GM19239 (cell line): ENCODE data around the gene HDGFL2.

Source experiments
- DNase-seq: peaks from one replicate; pipeline ENCODE4 v3.0.0; 2011; ENCODE audit warnings: low spot score; ENCODE audit not compliant: insufficient read length
- FAIRE-seq: peaks from 2 replicates; lab custom pipeline; 2011; peaks lifted over from hg19 to GRCh38; lab: Jason Lieb, UNC

Gene HDGFL2

GRCh38 chr19:4444765-4445741 is 27.0 kb upstream of the HDGFL2 start:
- DNase-seq, result no peak
- no peak for FAIRE-seq

- DNase-seq (no peak), FAIRE-seq (no peak)
Measured at GRCh38 chr19:4445963-4446703, 26.0 kb upstream of the HDGFL2 start.

GRCh38 chr19:4446704-4447200 is 25.3 kb upstream of the HDGFL2 start:
- FAIRE-seq, result no peak
- DNase-seq, result no peak

- no peak for FAIRE-seq
- DNase-seq, result no peak
Measured at GRCh38 chr19:4447327-4448146, 24.6 kb upstream of the HDGFL2 start.

DNA sequence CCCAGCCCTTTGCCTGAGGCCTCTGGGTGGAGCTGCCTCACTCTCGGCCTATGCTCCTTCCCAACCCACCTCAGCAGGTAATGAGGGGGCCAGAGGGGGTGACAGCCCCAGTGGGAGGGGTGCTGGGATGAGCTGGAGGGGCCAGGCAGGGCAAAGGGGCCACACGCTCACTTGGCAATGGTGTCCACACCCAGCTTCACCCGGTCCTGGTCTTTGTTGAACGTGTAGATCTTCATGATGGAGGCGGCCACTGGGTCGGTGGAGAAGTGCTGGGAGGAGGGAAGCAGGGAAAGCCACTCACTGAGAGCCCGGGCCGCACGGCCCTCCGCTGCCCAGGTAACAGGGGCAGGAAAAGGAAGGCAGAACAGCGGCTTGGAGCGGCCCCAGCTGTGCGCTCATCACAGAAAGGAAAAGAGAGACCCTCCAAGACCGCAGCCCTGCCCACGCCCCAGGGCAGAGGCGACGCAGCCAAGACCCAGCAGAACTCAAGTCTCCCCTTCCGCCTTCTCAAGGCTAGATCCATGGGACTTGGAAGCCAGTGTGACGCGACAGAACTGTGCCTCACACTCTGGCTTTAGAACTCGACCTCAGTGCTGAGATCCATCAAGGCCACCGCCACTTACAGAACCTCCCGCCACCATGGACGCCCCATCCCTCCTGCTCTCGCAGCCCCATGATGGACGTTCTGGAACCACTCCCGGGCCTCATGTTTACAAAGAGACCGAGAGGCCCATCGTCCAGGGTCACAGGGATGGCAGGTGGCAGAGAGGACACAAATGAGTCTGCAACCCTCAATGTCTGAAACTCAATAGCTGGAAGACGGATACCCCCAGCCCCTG is 23.7 kb upstream of the HDGFL2 start:
- FAIRE-seq (no peak), DNase-seq (no peak)

DNA sequence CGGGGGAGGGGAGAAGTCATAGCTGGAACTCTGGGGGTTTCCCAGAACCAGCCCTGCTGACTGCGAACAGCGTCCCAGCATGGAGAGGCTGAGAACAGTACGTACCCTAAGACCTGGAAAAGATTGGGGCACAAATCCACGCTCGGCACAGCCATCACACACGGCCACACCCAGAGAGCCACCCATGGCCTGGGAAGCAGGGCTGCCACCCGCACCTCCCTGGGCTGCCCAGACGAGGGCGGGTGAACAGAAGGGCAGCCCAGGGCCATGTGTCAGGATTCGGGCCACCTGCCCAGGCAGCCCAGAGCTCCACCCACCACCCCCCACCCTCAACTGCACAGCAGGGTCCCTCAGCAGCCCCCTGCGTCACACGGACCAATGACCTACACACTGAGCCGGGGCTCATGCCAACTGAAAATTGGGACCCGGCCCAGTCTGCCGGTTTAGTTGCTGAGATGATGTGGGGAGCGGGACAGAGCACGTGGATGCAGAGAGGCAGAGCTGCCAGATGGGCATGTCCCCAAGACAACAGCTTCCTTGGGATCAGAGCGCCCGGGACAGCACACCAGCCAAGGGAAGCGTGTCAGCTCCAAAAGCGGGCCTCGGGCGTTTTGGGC is 23.0 kb upstream of the HDGFL2 start:
- DNase-seq, result no peak
- no peak for FAIRE-seq

DNA sequence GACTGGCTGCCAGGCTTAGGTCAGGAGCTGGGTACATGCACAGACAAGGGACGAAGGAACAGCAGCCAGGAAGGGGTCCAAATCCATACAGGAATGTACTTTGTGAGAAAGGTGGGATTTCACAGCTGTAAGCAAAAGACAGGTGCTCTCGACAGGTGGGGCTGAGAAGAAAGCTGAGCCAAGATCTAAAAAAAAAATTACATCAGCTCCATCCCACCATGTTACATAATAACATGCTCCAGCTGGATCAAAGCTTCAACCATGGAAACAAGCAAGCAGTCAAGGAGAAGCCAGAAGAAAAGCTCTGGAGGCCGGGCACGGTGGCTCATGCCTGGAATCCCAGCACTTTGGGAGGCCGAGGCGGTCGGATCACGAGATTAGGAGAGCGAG is 22.5 kb upstream of the HDGFL2 start:
- DNase-seq, result no peak
- FAIRE-seq, result no peak

GRCh38 chr19:4452230-4452990 is 19.7 kb upstream of the HDGFL2 start:
- FAIRE-seq (no peak), DNase-seq (no peak)

DNA sequence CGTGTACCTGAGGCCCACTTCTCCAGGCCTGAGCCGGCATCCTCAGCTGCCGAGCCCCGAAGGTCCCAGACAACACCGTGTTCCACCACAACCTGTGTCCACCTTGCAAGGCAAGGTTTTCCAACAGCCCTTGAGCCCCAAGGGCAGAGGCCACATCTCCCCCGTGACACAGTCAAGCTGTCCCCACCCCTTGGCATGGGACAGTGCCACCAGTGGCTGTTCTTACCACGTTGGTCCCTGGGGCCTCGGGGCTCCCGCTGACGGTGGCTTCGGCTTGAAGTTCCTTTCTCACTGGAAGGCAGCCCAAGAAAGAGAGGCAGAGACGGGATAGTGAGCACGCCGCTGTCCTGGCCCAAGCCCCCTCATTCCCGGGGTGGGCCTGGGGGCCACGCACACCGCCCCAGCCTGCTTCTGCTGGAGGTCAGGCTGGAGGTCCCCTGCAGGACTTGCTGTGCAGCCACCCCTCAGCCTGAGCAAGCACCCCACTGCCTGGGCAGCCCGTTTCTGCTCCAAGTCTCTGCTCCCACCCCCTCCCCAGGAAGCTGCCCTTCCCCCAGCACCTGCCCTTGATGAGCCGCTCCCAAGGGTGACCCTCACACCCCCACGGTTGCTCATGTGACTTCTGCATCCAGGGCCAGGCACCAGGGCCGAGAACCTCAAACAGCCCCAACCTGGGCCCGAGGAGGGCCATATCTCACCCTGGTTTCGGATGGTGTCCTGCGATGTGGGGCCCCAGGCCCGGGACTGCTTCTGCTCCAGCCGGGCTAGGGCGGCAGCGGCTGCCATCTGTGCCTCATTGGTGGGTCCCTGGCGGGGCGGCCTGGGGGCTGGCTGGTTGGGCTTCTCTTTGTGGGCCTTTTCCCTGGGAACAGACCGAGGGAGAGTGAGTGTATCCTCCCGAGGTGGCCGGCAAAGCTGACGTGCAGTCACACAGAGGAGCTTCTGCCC is 18.6 kb upstream of the HDGFL2 start:
- no peak for FAIRE-seq
- no peak for DNase-seq

DNA sequence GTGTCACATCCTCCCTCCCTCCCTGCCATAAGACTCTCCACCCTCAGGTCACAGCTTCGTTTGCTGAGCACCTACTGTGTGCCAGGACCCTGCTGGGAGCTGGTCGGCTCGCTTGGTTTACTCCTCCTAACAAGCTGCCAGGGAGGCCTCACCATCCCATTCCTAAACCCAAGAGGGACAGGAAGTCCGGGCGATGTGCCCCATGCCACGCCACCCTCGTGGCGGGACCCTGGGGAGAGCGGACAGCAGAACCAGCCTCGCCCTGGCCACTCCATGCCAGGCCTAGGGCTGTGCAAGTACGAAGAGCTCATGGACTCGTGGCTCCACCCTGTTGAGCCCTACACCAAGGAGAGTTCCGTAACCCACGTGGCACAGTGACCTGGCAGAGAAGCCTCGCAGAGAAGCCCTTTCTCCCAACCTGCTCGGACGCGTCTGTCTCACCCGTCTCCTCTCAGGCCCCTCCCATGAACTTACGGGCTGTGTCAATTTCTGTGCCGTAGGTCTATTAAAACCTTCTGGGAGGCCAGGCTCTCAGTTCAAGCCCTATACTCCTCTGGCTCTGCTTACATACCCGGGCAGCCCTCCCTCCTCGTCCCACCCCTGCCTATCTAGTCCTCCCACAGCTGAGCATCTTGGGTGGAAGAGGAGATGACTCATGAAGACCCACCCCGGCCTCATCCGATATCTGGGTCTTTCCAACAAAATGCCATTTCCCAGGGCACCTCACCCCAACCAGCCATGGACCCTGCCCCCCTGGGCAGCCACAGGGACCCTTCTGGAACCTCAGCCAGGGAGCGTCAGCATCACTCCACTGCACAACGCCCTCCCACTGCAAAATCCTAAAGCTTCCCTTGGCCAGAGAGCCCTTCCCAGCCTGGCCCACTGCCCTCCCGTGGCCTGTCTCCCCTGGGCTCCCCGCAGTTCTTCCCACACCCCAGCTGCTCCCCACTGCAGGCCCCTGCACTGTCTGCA is 17.1 kb upstream of the HDGFL2 start:
- no peak for DNase-seq
- no peak for FAIRE-seq

- FAIRE-seq, result no peak
- DNase-seq, result no peak
Measured at GRCh38 chr19:4455719-4456475, 16.2 kb upstream of the HDGFL2 start.

DNA sequence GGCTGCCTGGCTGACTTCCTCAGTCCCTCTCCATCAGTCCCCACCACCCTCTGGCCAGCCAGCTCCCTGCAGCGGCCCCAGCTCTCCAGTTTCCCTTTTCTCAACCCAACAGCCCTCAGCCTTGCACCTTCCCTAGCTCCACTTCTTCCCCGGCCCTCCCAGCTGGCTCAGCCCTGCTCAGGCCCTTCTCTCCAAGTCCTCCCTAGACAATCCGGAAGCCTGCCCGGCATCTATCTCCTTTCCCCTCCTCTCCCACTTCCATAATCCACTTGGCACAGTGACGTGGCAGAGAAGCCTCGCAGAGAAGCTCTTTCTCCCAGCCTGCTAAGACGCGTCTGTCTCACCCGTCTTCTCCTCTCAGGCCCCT is 15.6 kb upstream of the HDGFL2 start:
- DNase-seq (no peak), FAIRE-seq (no peak)

GRCh38 chr19:4456843-4457653 is 15.0 kb upstream of the HDGFL2 start:
- FAIRE-seq (no peak), DNase-seq (peak; percentile 57)

GRCh38 chr19:4457654-4458395 is 14.3 kb upstream of the HDGFL2 start, which contains the start of gene UBXN6:
TSS of gene UBXN6 (minus strand) at chr19:4457794. CDS start at chr19:4457697, 97 bp downstream.
- DNase-seq (peak; percentile 97), FAIRE-seq (peak; percentile 100)
